Loucy (cell line): Measurements from ENCODE around the gene MTMR12.
"Not testable (repeated sequence)": the region's sequence is repeated elsewhere in the genome, so short reads cannot be mapped to it uniquely, and the experiment has no call there.

Experiments used
- H2AFZ ChIP-seq: fragments of 200-600 bp; sonication (generic); 2 replicates; pipeline ENCODE4 v1.6.0; 2016; ENCODE audit warnings: antibody characterized with exemption, mild to moderate bottlenecking, low read length, moderate library complexity
- H3F3A ChIP-seq: fragments of 200-600 bp; 2 replicates; pipeline ENCODE4 v1.6.0; 2016; ENCODE audit warnings: antibody characterized with exemption, low read depth, mild to moderate bottlenecking
- H3K27me3 ChIP-seq: fragments of 200-600 bp; sonication (generic); 2 replicates; pipeline ENCODE4 v1.6.1; 2014; ENCODE audit warnings: low read length, mild to moderate bottlenecking; ENCODE audit not compliant: insufficient read depth, poor library complexity, severe bottlenecking
- H3K36me3 ChIP-seq: fragments of 200-600 bp; sonication (generic); 2 replicates; pipeline ENCODE4 v1.6.1; 2016; ENCODE audit warnings: low read length; ENCODE audit not compliant: insufficient read depth
- H3K4me1 ChIP-seq: fragments of 200-600 bp; sonication (generic); 2 replicates; pipeline ENCODE4 v1.5.1; 2014; ENCODE audit warnings: low read length, mild to moderate bottlenecking; ENCODE audit not compliant: insufficient read depth, poor library complexity, severe bottlenecking
- H3K4me2 ChIP-seq: fragments of 200-600 bp; sonication (generic); 2 replicates; pipeline ENCODE4 v1.6.0; 2014; ENCODE audit warnings: antibody characterized with exemption, low read length, low read depth, mild to moderate bottlenecking; ENCODE audit not compliant: poor library complexity, severe bottlenecking
- H3K4me3 ChIP-seq: fragments of 200-600 bp; sonication (generic); 2 replicates; pipeline ENCODE4 v1.5.1; 2014; ENCODE audit warnings: low read length, mild to moderate bottlenecking, mixed read lengths; ENCODE audit not compliant: poor library complexity, severe bottlenecking
- H3K79me2 ChIP-seq: fragments of 200-600 bp; sonication (generic); 2 replicates; pipeline ENCODE4 v1.6.1; 2014; ENCODE audit warnings: low read length; ENCODE audit not compliant: insufficient read depth
- H3K9ac ChIP-seq: fragments of 200-600 bp; sonication (generic); 2 replicates; pipeline ENCODE4 v1.6.0; 2014; ENCODE audit warnings: mild to moderate bottlenecking, low read depth, low read length, moderate library complexity; ENCODE audit not compliant: poor library complexity, severe bottlenecking
- H3K9me2 ChIP-seq: fragments of 200-600 bp; sonication (generic); replicated peaks from 2 replicates; pipeline ENCODE4 v1.6.1; 2016; ENCODE audit warnings: low read depth, low read length, mixed read lengths
- H3K9me3 ChIP-seq: fragments of 200-600 bp; sonication (generic); 2 replicates; pipeline ENCODE4 v1.6.1; 2014; ENCODE audit warnings: mild to moderate bottlenecking, antibody characterized with exemption, low read length, low read depth; ENCODE audit not compliant: insufficient read depth
- H4K20me1 ChIP-seq: fragments of 200-600 bp; sonication (generic); 2 replicates; pipeline ENCODE4 v1.6.0; 2014; ENCODE audit warnings: antibody characterized with exemption, low read length, mild to moderate bottlenecking; ENCODE audit not compliant: insufficient read depth, poor library complexity, severe bottlenecking
- EZH2phosphoT487 ChIP-seq: fragments of 200-600 bp; IDR thresholded peaks from 2 replicates; pipeline ENCODE4 v1.6.1; 2018; ENCODE audit warnings: antibody characterized with exemption, mild to moderate bottlenecking, moderate library complexity, borderline replicate concordance
- TF ChIP-seq, protein P1 (sequence below): fragments of 200-600 bp; sonication (generic); conservative IDR thresholded peaks from 2 replicates; pipeline ENCODE4 v1.5.1; 2014; ENCODE audit warnings: mild to moderate bottlenecking, antibody characterized with exemption, low read length

MTMR12 gene

DNA sequence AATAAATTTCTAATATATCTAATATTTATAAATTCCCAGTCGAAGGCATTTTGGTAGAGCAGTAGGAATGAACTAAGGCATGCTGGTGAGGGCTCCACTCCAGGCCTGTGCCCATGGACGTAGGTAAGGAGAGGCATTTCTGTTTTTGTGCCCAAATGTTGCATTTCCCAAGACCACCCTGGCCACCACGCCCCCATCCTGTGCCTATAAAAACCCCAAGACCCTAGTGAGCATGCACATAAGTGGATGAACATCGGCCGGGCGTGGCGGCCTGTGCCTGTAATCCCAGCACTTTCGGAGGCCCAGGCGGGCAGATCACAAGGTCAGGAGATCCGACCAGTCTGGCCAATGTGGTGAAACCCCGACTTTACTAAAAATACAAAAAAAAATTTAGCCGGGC, 10.1 kb upstream of the MTMR12 start:
- Histone ChIP-seq H3K36me3 (no peaks in the 10 kb centered on the region), H4K20me1 (no peaks in the 10 kb centered on the region), H3K9me2 (no peaks in the 10 kb centered on the region), H3K4me1 (no peaks in the 10 kb centered on the region), H3K4me2 (no peak overlapping the region), H2AFZ (no peak overlapping the region), H3K9ac (no peak overlapping the region), H3K79me2 (no peaks in the 10 kb centered on the region), H3K9me3 (peaks cover 8% of the 10 kb centered on the region; the same call in 1 of the 2 replicates), H3F3A (no peaks in the 10 kb centered on the region), H3K4me3 (no peak overlapping the region), H3K27me3 (no peaks in the 10 kb centered on the region)
- TF ChIP-seq, protein P1, sequence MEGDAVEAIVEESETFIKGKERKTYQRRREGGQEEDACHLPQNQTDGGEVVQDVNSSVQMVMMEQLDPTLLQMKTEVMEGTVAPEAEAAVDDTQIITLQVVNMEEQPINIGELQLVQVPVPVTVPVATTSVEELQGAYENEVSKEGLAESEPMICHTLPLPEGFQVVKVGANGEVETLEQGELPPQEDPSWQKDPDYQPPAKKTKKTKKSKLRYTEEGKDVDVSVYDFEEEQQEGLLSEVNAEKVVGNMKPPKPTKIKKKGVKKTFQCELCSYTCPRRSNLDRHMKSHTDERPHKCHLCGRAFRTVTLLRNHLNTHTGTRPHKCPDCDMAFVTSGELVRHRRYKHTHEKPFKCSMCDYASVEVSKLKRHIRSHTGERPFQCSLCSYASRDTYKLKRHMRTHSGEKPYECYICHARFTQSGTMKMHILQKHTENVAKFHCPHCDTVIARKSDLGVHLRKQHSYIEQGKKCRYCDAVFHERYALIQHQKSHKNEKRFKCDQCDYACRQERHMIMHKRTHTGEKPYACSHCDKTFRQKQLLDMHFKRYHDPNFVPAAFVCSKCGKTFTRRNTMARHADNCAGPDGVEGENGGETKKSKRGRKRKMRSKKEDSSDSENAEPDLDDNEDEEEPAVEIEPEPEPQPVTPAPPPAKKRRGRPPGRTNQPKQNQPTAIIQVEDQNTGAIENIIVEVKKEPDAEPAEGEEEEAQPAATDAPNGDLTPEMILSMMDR, result no peak
- TF ChIP-seq EZH2phosphoT487, result no peak

DNA sequence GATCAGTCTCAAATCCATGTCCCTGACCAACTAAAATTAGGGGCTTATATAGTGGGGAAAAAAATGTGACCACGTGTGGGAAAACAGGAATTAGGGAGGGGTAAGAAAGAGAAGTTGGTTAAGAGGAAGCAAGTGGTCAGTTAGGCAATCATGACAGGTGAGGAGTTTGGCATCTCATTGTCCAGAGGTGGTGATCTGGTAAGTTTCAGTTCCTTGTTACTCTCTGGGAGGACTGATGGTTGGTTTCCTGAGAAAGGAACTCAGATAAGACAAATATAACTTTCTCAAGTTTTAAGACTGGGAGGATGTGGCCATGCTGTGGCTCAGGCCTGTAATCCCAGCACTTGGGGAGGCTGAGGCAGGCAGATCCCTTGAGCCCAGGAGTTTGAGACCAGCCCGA, 9.0 kb upstream of the MTMR12 start:
- H3K27me3 ChIP-seq, H3F3A ChIP-seq, H3K9me2 ChIP-seq, H3K79me2 ChIP-seq, H2AFZ ChIP-seq, H3K4me1 ChIP-seq, H3K9me3 ChIP-seq, H3K4me2 ChIP-seq, H3K4me3 ChIP-seq, H4K20me1 ChIP-seq, H3K36me3 ChIP-seq, H3K9ac ChIP-seq: not testable (repeated sequence)

DNA sequence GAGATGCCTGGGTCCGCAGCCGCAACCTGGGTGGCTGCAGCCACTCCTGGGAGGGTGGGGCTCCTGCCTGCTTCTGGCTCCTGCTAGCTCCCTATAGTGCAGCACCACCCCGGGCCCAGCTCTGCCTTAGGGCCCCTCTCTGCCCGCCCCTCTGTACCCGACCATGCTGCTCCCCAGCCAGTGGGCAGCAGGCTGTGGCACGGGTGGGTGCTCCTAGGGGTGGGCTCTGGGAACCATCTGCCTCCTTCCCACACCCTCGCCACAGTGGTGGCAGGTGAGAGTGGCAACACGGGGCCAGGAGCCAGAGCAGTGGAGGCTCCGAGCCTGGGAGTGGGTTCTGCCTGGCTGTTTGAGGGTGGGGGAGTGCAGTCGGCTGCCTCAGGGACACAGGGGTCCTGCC, 7.8 kb upstream of the MTMR12 start:
- TF ChIP-seq EZH2phosphoT487, result no peak
- TF ChIP-seq, protein P1, result no peak
- no peak overlapping the region for H3K4me3 ChIP-seq
- H3K9ac ChIP-seq, result no peak overlapping the region

DNA sequence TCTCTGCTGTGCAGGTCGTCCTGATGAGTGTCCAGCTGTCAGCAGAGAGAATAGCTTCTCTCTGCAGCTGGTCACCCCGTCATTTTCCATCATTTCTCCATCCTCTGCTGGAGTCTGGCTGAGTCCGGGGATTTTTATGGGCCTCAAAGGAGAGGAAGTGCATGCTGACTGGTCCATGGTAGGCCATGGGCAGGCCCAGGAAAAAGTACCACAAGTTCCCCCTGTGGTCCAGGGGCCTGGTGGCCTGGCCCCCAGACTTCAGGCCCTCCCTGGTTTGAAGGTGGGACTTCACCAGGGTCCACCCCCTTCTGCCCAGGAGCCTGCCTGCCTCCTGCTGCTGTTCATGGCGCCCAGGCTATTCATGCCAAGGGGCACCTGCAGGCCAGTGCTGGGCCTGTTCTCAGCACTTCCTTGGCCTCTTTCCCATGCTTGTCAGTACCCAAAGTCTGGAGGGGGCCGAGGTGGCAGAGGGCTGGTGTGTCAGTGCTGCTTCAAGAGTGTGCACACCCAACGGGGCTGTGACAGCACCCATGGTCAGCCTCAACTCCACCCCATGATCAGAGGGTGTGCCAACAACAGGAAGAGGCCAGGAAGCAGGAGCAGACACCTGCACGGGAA, 7.3 kb upstream of the MTMR12 start:
- TF ChIP-seq, protein P1, result no peak
- no peak for TF ChIP-seq EZH2phosphoT487
- Histone ChIP-seq H2AFZ (no peak overlapping the region), H3K9ac (no peak overlapping the region), H3K9me3 (peaks cover 8% of the 10 kb centered on the region; the same call in 1 of the 2 replicates), H3F3A (0 out of 2 replicates have a peak, but pooled peaks cover under 1% of the 10 kb centered on the region), H3K79me2 (no peaks in the 10 kb centered on the region), H3K27me3 (no peaks in the 10 kb centered on the region), H3K36me3 (no peaks in the 10 kb centered on the region), H3K4me3 (no peak overlapping the region), H3K4me1 (no peaks in the 10 kb centered on the region), H3K9me2 (no peaks in the 10 kb centered on the region), H4K20me1 (no peaks in the 10 kb centered on the region), H3K4me2 (no peak overlapping the region)

More for the DNA sequence above, 7.8 kb upstream of the MTMR12 start:
- H3K79me2 ChIP-seq, result no peaks in the 10 kb centered on the region
- no peaks in the 10 kb centered on the region for H3K27me3 ChIP-seq
- H3K9me3 ChIP-seq, result peaks cover 8% of the 10 kb centered on the region; the same call in 1 of the 2 replicates
- no peak overlapping the region for H3K4me2 ChIP-seq
- H3K9me2 ChIP-seq, result no peaks in the 10 kb centered on the region
- H3K36me3 ChIP-seq, result no peaks in the 10 kb centered on the region
- no peaks in the 10 kb centered on the region for H3K4me1 ChIP-seq
- no peak overlapping the region for H2AFZ ChIP-seq
- no peaks in the 10 kb centered on the region for H3F3A ChIP-seq
- H4K20me1 ChIP-seq, result no peaks in the 10 kb centered on the region
